Tibial nerve (tissue), 4 donors: Measurements from ENCODE around the gene FRZB. TPM values are rescaled to one million over a fixed set of nuclear protein-coding genes. Genes with fewer than 3 reads are reported as not detected.

ENCODE experiments used
- DNase-seq, 2 donors: peaks; one replicate each; pipeline ENCODE4 v3.0.0-alpha.2; 2019; ENCODE audit warnings: low spot score in 2 of 2
- H3K27ac ChIP-seq, 4 donors: fragments of 200-600 bp; sonication (generic) in 3 of 4; one replicate each; pipeline ENCODE4 v1.5.1; 2017 to 2019; ENCODE audit warnings: mild to moderate bottlenecking in 1 of 4
- H3K27me3 ChIP-seq, 2 donors: fragments of 200-600 bp; sonication (generic) in 1 of 2; one replicate each; pipeline versions ENCODE4 v1.5.1 to v1.6.0; 2017 to 2019
- H3K36me3 ChIP-seq, 3 donors: fragments of 200-600 bp; sonication (generic); one replicate each; pipeline ENCODE4 v1.5.1; 2018 to 2019
- H3K4me1 ChIP-seq, 4 donors: fragments of 200-600 bp; sonication (generic) in 3 of 4; one replicate each; pipeline ENCODE4 v1.5.1; 2017 to 2019
- H3K4me3 ChIP-seq, 4 donors: fragments of 200-600 bp; sonication (generic) in 3 of 4; one replicate each; pipeline ENCODE4 v1.5.1; 2017 to 2019; ENCODE audit warnings: mild to moderate bottlenecking in 1 of 4, moderate library complexity in 1 of 4
- H3K9me3 ChIP-seq, 4 donors: fragments of 200-600 bp; sonication (generic) in 3 of 4; one replicate each; pipeline ENCODE4 v1.5.1; 2017 to 2019
- CTCF ChIP-seq, 5 experiments: fragments of 200-600 bp in 3 of 5; fragments of 450-650 bp in 2 of 5; sonication (generic) in 3 of 5; IDR thresholded peaks; one replicate each; pipeline ENCODE4 v1.5.1; 2016 to 2019; ENCODE audit warnings: antibody characterized with exemption in 5 of 5, mild to moderate bottlenecking in 3 of 5, moderate library complexity in 2 of 5
- EP300 ChIP-seq, 2 donors: sonication (generic); formaldehyde crosslinking; IDR thresholded peaks; one replicate each; pipeline ENCODE4 v1.6.1; 2017; ENCODE audit warnings: antibody characterized with exemption in 2 of 2, mild to moderate bottlenecking in 1 of 2
- POLR2A ChIP-seq, 2 donors: fragments of 450-650 bp; IDR thresholded peaks; one replicate each; pipeline ENCODE4 v1.6.1; 2017; ENCODE audit warnings: antibody characterized with exemption in 2 of 2, mild to moderate bottlenecking in 2 of 2, moderate library complexity in 2 of 2
- WGBS, 2 donors: methylation state at CpG; one replicate each; pipeline ENCODE4 v1.1.5; 2018; 5-methylcytosine and 5-hydroxymethylcytosine counted together
- total RNA-seq, 4 donors: library from RNA; depleted of rRNA; stranded (reverse); fragments of >200 nt; gene quantifications; one replicate each; pipeline ENCODE4 v1.1.0, GENCODE V29; 2016

Gene FRZB
- total RNA-seq, 4 donors from 2014 or later: 3.0 to 12.8 (median 9.6) TPM

- no peak overlapping the region for H3K4me3 ChIP-seq
- H3K9me3 ChIP-seq: no peaks in the 10 kb centered on the region
- peaks cover 0 to 10% (median 0%) of the 10 kb centered on the region in 4 donors for H3K4me1 ChIP-seq
- H3K36me3 ChIP-seq: no peaks in the 10 kb centered on the region
- no peaks in the 10 kb centered on the region for H3K27me3 ChIP-seq
- no peak for TF ChIP-seq POLR2A (IDR thresholded peaks at IDR 0.05)
- TF ChIP-seq CTCF (IDR thresholded peaks at IDR 0.05): no peak
- TF ChIP-seq EP300 (IDR thresholded peaks at IDR 0.05): no peak
- WGBS, 2 donors: 79 to 82% methylated on average over 2 of the region's 2 CpGs
- DNase-seq: no peak
- H3K27ac ChIP-seq: no peak overlapping the region
Observed at GRCh38 chr2:182821182-182821581, 45.3 kb downstream of the FRZB start.

GRCh38 chr2:182819412-182819811, 47.0 kb downstream of the FRZB start:
- H3K9me3 ChIP-seq: no peaks in the 10 kb centered on the region
- no peak for DNase-seq
- H3K27me3 ChIP-seq: no peaks in the 10 kb centered on the region
- TF ChIP-seq POLR2A (IDR thresholded peaks at IDR 0.05): no peak
- TF ChIP-seq CTCF (IDR thresholded peaks at IDR 0.05): no peak
- TF ChIP-seq EP300 (IDR thresholded peaks at IDR 0.05): no peak
- no peak overlapping the region for H3K27ac ChIP-seq
- no peaks in the 10 kb centered on the region for H3K36me3 ChIP-seq
- 96 to 98% methylated on average over 4 of the region's 4 CpGs for WGBS, 2 donors
- H3K4me3 ChIP-seq: no peak overlapping the region
- H3K4me1 ChIP-seq: peaks cover 0 to 9% (median 0%) of the 10 kb centered on the region in 4 donors

- Histone ChIP-seq H3K27ac (no peak overlapping the region), H3K4me3 (no peak overlapping the region), H3K9me3 (no peaks in the 10 kb centered on the region), H3K4me1 (peaks cover 0 to 9% (median 0%) of the 10 kb centered on the region in 4 donors), H3K36me3 (no peaks in the 10 kb centered on the region), H3K27me3 (no peaks in the 10 kb centered on the region)
- TF ChIP-seq POLR2A (IDR thresholded peaks at IDR 0.05): no peak
- no peak for TF ChIP-seq EP300 (IDR thresholded peaks at IDR 0.05)
- no peak for TF ChIP-seq CTCF (IDR thresholded peaks at IDR 0.05)
- WGBS, 2 donors: 65 to 71% methylated on average over 4 of the region's 4 CpGs
- DNase-seq: no peak
Observed at GRCh38 chr2:182818925-182819324, 47.5 kb downstream of the FRZB start.

- H3K36me3 ChIP-seq: no peaks in the 10 kb centered on the region
- H3K27ac ChIP-seq: no peak overlapping the region
- DNase-seq: no peak
- H3K4me3 ChIP-seq: no peak overlapping the region
- H3K4me1 ChIP-seq: peaks cover 0 to 9% (median 0%) of the 10 kb centered on the region in 4 donors
- H3K9me3 ChIP-seq: no peaks in the 10 kb centered on the region
- H3K27me3 ChIP-seq: no peaks in the 10 kb centered on the region
- 42 to 44% methylated on average over 3 of the region's 3 CpGs for WGBS, 2 donors
- TF ChIP-seq POLR2A (IDR thresholded peaks at IDR 0.05) (no peak), EP300 (IDR thresholded peaks at IDR 0.05) (no peak), CTCF (IDR thresholded peaks at IDR 0.05) (no peak)
Observed at GRCh38 chr2:182818501-182818900, 47.9 kb downstream of the FRZB start.

GRCh38 chr2:182817558-182817957, 48.9 kb downstream of the FRZB start:
- no peak for TF ChIP-seq EP300 (IDR thresholded peaks at IDR 0.05)
- TF ChIP-seq CTCF (IDR thresholded peaks at IDR 0.05): no peak
- TF ChIP-seq POLR2A (IDR thresholded peaks at IDR 0.05): no peak
- H3K36me3 ChIP-seq: no peaks in the 10 kb centered on the region
- no peaks in the 10 kb centered on the region for H3K9me3 ChIP-seq
- peaks cover 0 to 9% (median 0%) of the 10 kb centered on the region in 4 donors for H3K4me1 ChIP-seq
- DNase-seq: no peak
- no peak overlapping the region for H3K27ac ChIP-seq
- WGBS, 2 donors: 30 to 32% methylated on average over 2 of the region's 2 CpGs
- H3K4me3 ChIP-seq: no peak overlapping the region
- H3K27me3 ChIP-seq: no peaks in the 10 kb centered on the region
